ENCODE data around the gene RAPGEF2.
"Not testable (repeated sequence)": the region's sequence is repeated elsewhere in the genome, so short reads cannot be mapped to it uniquely, and the experiment has no call there.

RAPGEF2 gene

DNA sequence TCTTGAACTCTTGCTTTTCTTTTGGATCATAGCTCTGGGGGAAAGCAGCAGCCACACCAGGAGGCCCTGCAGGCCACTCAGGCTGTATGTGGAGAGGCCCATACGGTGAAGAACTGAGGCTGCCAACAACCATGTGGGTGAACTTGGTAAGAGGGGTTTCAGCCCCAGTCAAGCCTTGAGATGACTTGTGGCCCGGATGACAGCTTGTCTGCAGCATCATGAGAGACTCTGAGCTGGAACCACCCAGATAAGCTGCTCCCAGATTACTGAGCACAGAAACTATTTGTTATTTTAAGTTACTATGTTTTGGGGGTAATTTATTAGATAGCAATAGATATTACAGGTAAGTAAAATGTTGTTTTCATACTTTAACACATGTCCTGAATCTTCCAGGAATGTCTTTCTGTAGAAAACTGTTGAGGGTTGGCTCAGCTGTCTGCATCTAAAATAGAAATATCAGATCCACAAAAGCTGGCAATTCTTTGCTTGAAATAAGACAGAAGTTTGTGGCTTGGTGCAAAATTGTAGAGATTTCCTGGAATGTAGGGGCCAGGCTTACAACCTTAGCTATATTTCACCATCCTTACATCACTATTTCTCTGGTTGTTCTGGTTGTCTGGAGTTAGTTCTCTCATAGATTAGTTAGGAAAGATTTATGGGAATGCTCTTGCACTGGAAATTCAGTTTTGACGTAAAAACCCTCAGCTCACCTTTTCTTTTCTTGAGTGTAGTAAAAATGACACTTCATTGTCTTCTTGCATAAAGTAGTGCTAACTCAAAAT lies 272.1 kb downstream of the RAPGEF2 start:
- no peak overlapping the region for H3K4me3 ChIP-seq (ENCODE audit: low read depth, low read length)
- DNase-seq (ENCODE audit: low read depth): peak; percentile 64

DNA sequence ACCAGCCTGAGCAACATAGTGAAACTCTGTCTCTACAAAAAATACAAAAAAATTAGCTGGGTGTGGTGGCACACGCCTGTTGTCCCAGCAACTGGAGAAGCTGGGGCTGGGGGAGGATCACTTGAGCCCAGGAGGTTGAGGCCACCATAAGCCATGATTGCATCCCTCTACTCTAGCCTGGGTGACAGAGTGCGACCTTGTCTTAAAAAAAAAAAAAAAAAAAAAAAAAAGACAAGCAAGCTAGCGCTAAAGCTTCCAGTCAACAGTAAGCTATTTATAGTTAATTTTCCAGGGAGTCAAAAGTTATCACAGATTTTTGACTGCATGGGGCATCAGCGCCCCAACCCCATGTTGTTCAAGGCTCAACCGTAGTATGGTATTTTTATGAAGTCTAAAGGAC lies 273.4 kb downstream of the RAPGEF2 start:
- H3K4me3 ChIP-seq (ENCODE audit: low read depth, low read length): no peak overlapping the region
- no peak for DNase-seq (ENCODE audit: low read depth)

- no peak for DNase-seq (ENCODE audit: low read depth)
- no peak overlapping the region for H3K4me3 ChIP-seq (ENCODE audit: low read depth, low read length)
Observed at GRCh38 chr4:159378056-159378616, 275.3 kb downstream of the RAPGEF2 start.

- H3K4me3 ChIP-seq (ENCODE audit: low read depth, low read length); DNase-seq (ENCODE audit: low read depth): not testable (repeated sequence)
Observed at GRCh38 chr4:159379064-159379463, 276.2 kb downstream of the RAPGEF2 start.

DNA sequence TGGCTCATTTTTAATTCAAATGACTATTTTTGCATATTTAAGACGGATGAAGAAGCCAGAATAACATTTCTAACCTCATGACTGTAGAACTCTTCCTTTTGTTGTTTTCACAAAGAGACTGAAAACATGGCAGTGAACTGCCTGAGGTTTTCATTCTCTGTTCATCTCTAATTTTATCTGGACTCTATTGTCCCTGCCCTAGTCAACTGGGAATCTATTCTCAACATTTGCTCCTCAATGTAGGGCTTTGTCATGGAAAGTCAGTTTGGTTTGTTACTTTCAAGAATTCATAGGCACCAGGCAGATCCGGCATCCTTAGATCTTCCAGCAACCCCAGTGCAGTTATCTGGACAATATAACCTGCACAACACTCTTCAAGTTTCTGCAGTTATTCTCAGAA lies 277.0 kb downstream of the RAPGEF2 start:
- H3K4me3 ChIP-seq (ENCODE audit: low read depth, low read length): no peak overlapping the region
- no peak for DNase-seq (ENCODE audit: low read depth)

DNA sequence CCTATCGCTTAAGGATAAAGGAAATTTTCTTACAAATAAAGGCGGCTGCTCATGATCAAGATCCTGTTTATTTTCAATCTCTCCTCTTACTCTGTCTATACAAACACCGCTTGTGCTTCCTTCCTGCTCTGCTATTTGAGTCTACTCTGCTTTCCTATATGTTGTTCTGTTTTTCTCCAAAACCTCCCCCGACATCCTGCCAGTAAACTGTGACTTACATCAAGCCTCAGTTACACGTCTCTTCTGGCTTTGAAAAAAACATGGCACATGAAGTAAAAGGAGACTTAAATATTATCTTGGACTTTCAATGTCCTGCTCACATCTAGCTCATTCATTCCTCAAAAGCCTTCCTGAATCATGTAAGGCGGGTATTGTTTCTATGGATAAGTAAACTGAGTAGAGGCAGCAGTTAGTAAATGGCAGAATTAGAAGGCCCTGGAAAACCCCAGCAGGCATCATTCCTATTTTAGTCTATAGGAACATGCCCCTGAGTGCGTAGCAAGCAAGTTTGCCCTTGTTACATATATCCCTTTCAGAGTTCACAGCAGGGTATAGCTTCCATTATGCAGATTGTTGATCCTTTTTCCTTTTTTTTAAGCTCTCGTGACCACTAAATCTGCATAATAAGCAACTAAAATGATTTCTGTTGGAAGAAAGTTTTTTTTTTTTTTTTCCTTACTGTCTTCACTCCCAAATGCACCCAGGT lies 280.1 kb downstream of the RAPGEF2 start:
- DNase-seq (ENCODE audit: low read depth): no peak
- H3K4me3 ChIP-seq (ENCODE audit: low read depth, low read length): no peak overlapping the region

DNA sequence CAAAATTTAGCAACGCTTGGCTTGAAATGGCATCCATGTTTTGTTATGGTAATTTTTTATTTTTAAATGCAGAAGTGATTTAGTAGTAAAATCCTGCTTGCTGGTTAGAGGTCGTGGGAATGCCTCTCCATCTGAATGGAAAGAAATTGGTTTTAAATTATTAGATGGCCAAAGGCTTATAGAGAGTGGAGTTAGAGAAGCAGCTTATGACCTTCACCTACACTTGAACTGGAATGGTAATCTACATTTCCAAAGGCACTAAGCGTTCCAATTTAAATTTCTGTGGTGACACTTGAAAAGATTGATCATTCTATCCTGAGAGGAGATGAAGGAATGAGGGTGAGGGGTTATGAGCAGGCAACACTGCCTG lies 280.7 kb downstream of the RAPGEF2 start:
- no peak for DNase-seq (ENCODE audit: low read depth)
- H3K4me3 ChIP-seq (ENCODE audit: low read depth, low read length): no peak overlapping the region

DNA sequence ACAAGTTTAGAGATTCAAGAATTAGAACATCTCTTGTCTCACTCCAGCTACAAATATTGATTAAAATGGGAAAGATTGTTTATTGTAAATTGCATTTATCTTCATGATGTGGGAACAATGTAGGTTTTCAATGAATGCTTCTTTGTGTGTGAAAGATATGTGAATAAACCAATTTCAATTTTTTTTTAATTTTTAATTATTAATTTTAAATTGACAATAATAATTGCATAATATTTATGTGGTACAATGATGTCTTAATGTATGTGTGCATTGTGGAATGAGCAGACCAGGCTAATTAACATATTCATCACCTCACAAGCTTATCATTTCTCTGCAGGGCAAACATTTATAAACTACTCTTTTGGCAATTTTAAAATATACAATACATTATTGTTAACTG lies 281.1 kb downstream of the RAPGEF2 start:
- H3K4me3 ChIP-seq (ENCODE audit: low read depth, low read length): no peak overlapping the region

DNA sequence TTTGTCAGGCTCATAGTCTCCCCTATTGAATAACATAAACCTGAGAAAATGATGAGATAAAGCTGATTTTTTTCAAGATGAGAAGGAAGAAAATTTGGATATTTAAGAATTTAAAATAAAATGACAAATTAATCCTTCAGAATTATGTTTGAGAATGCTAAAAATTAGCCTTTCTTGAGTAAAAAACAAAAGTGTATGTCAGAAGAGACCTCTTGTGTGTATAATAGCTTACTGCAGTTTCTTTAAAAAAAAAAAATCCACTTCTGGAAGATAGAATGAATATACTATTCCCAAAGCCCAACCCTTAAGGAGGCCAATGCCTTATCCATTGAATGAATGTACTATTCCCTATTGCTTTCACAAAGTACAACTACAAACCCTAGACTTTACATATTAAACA lies 281.8 kb downstream of the RAPGEF2 start:
- no peak overlapping the region for H3K4me3 ChIP-seq (ENCODE audit: low read depth, low read length)
- no peak for DNase-seq (ENCODE audit: low read depth)

More for the DNA sequence above, 281.1 kb downstream of the RAPGEF2 start:
- DNase-seq (ENCODE audit: low read depth): no peak

DNA sequence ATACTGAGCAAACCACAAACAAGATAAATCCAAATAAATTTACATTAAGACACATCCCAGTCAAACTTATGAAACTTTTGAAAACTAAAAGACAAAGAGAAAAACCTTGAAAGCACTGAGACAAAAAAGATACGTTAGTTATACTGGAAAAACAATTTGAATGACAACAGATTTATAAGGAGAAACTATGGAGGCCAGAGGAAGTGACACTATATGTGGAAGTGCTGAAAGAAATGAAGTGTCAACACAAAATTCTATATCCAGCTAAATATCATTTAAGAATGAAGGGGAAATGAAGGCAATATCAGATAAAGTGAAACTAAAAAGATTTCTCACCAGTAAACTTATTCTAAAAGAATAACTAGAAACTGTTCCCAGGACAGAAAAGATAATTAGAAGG lies 283.7 kb downstream of the RAPGEF2 start:
- no peak for DNase-seq (ENCODE audit: low read depth)

DNA sequence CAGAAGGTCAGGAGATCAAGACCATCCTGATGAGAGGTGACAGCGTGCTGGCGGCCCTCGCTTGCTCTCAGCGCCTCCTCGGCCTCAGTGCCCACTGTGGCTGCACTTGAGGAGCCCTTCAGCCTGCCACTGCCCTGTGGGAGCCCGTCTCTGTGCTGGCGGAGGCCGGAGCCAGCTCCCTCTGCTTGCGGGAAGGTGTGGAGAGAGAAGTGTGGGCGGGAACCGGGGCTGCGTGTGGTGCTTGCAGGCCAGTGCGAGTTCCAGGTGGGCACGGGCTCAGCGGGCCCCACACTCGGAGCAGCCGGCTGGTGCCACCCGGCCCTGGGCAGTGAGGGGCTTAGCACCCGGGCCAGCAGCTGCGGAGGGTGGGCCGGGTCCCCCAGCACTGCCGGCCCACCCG lies 286.9 kb downstream of the RAPGEF2 start:
- no peak for DNase-seq (ENCODE audit: low read depth)
- no peak overlapping the region for H3K4me3 ChIP-seq (ENCODE audit: low read depth, low read length)

More for the DNA sequence above, 283.7 kb downstream of the RAPGEF2 start:
- H3K4me3 ChIP-seq (ENCODE audit: low read depth, low read length): no peak overlapping the region

DNA sequence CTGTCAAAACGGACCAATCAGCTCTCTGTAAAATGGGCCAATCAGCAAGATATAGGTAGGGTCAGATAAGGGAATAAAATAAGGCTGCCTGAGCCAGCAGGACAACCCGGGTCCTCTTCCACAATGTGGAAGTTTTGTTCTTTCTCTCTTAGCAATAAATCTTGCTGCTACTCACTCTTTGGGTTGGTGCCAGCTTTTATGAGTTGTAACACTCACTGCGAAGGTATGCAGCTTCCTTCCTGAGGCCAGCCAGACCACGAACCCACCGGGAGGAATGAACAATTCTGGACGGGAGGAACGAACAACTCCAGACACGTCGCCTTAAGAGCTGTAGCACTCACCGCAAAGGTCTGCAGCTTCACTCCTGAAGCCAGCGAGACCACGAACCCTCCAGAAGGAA lies 287.8 kb downstream of the RAPGEF2 start:
- no peak overlapping the region for H3K4me3 ChIP-seq (ENCODE audit: low read depth, low read length)
- peak; percentile 98 for DNase-seq (ENCODE audit: low read depth)

DNA sequence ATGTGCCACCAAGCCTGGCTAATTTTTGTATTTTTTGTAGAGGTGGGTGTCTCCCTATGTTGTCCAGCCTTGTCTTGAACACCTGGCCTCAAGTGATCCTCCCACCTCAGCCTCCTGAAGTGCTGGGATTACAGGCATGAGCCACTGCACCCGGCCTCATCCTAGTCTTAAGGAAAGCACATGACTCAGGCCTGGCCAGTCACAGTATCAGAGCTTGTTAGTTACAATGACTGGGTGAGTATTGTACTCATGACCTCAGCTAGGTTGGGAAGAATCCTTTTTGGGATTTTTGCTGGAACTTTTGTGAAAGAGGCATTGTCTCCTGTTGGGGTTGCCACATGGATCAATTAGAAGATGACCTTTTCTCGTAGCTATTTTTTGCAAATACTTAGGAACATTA lies 292.8 kb downstream of the RAPGEF2 start:
- H3K4me3 ChIP-seq (ENCODE audit: low read depth, low read length): no peak overlapping the region
- no peak for DNase-seq (ENCODE audit: low read depth)

DNA sequence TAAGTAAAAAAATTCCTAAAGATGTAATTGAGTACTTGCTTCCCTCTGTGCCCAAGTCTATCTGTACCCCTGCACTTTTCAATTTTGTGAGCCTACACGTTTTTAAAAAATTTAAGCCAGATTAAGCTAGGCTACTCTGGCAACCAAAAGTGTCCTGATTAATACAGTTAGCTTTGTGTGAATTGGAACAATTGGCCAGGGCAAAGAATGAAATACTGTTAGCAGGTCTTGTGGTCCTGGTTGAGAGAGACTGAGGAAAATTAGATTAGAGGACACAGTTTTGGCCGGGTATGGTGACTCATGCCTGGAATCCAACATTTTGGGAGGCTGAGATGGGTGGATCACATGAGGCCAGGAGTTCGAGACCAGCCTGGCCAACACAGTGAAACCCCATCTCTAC lies 293.3 kb downstream of the RAPGEF2 start:
- no peak for DNase-seq (ENCODE audit: low read depth)

GRCh38 chr4:159398236-159398638 lies 295.4 kb downstream of the RAPGEF2 start:
- no peak for DNase-seq (ENCODE audit: low read depth)

More for the DNA sequence above, 293.3 kb downstream of the RAPGEF2 start:
- H3K4me3 ChIP-seq (ENCODE audit: low read depth, low read length): no peak overlapping the region

DNA sequence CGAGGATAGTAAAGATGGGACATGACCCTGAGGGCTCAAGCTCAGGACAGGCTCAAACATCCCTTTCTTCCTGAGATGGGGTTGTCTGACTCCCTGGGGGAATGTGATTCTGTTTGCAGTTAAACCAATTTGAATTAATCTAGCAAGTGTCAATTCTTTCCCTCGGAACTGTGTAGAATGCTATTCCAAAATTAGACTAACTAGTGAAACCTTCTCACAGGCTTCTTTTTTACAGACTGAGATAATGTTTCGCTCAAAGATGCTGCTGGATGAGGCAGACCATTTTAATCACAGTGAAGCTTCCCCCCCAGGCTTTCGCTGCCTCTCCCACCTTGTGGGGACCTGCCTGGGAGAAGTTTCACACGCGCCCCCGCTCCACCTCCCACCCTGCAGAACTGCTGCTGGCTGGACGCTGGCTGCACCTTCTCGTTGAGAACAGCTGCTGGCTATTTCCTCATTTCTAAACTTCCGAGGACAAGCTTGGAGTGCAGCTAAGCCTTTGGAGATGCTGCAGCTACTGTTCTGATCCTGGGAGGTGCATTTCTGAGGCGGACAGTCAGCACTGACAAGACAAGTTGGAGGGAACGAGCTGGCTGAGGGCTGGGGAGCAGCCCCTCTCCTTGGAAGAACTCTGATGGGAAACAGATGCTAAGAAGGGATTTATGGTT lies 297.8 kb downstream of the RAPGEF2 start:
- peak; percentile 94 for DNase-seq (ENCODE audit: low read depth)

More at GRCh38 chr4:159398236-159398638, 295.4 kb downstream of the RAPGEF2 start:
- no peak overlapping the region for H3K4me3 ChIP-seq (ENCODE audit: low read depth, low read length)

DNA sequence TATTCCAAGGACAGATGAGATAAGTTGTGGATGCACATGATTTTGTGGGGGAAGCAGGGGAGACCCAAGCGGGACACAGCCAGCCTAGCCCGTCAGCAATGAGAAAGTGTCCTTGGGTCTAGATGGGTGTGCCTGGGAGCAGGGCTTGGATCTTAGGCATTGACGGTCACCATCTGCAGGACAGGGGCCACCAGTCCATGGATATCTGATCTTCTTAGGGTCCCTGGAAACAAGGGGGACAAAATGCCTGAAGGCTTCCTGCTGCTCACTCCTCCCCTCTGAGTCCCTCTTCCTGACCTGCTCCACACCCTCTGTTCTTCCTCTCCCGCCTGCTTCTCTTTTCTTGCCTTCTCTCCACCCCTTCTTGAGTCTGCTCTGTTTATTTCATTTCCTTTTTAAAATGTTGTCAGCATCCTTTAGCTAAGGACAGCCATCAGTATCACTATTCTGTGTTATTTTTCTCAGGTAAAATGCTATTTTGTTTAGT lies 298.4 kb downstream of the RAPGEF2 start:
- H3K4me3 ChIP-seq (ENCODE audit: low read depth, low read length): peak overlapping the region; percentile 12
- DNase-seq (ENCODE audit: low read depth): no peak

More for the DNA sequence above, 297.8 kb downstream of the RAPGEF2 start:
- peak overlapping the region; percentile 12 for H3K4me3 ChIP-seq (ENCODE audit: low read depth, low read length)

DNA sequence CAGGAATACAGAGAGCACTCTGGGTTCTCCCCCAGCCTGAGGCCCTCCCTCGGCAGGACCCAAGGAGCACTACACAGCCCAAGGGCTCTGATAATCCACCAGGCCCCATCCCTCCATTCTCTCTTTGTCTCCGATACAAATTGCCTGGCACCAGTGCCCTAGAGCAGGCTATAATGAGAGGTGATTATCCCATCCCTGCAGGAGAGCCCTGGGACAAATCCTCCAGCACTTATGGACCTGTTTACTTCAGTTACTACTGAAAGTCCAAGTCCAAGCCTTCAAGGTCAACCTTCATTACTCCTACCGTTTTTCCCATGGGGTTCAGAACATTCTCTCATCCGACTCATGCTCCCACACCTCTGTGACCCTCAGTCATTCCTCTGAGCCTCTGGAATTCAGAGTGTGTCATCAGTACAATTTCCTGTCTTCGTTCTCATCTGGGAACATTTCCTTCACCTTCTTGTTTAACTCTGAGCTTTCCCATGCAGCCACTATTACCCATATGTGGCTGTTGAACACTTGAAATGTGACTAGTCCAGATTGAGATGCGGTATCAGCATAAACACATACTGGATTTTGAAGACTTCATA lies 299.0 kb downstream of the RAPGEF2 start:
- H3K4me3 ChIP-seq (ENCODE audit: low read depth, low read length): no peak overlapping the region
- peak; percentile 99 for DNase-seq (ENCODE audit: low read depth)

All from skeletal muscle cell (primary cell).